ENCODE data around the gene METTL15.
A peak's percentile ranks its signal among the peaks of the same experiment; 100 is the strongest.
"Not testable (repeated sequence)": the region's sequence is repeated elsewhere in the genome, so short reads cannot be mapped to it uniquely, and the experiment has no call there.

The METTL15 gene

DNA sequence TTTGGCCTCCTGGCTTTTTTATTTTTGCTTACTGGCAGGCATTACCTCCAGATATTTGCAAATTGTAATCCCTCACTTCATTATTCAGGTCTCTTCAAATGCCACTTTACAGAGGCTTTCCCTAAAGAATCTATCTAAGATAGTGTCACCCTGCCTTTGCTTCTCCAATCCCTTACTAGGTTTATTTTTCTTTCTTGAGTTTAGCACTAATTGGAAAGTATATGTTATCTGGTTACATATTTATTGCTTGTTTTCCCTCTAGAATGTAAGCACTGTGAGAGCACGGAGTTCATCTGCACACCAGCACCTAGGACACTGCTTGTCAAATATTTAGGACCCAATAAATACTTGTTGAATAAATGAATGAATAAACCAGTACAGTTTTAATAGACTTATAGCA lies 3.8 kb upstream of the METTL15 start:
- Mint-ChIP-seq H3K27me3 (no peaks in the 10 kb centered on the region), H3K27ac (no peak overlapping the region), H3K9me3 (no peaks in the 10 kb centered on the region), H3K36me3 (no peaks in the 10 kb centered on the region), H3K4me3 (no peak overlapping the region), H3K4me1 (peaks cover 15% of the 10 kb centered on the region)
- no peak for ATAC-seq

DNA sequence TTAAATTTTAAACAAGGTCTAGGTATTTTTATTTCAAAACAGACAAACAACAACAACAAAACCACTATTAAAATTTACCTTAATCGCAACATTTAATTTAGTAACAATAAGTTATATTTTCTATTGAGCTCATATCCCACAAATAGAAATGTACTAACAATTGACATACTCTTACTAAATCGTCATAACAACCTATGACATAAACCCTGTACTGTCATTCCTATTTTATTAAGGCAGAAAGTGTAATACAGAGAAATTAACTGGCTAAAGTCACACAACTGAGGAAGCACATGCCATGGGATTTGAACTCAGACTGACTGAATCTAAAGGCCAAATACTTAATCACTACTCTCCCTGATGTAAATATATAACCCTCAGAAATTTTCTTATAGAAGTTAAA lies 3.2 kb upstream of the METTL15 start:
- no peaks in the 10 kb centered on the region for H3K36me3 Mint-ChIP-seq
- H3K27me3 Mint-ChIP-seq, result no peaks in the 10 kb centered on the region
- no peaks in the 10 kb centered on the region for H3K9me3 Mint-ChIP-seq
- ATAC-seq, result no peak
- H3K27ac Mint-ChIP-seq, result no peak overlapping the region
- peaks cover 20% of the 10 kb centered on the region for H3K4me1 Mint-ChIP-seq
- H3K4me3 Mint-ChIP-seq, result no peak overlapping the region

DNA sequence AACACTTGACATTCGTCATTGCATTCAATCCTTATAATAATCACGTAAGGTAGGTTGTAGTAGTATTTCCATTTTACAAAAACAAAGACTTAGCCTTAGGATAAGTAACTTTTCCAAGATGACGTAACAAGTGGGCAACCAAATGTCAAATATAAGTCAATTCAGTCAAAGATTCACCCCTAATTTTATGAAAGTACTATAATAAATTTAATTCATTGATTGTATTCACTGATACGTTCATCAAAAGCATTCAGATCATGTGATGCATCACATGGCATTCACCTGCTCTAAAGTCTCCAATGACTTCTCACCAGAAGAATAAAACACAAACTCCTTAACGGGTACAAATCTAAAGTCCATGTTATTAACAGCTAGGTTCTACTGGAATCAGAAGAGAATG lies 2.3 kb upstream of the METTL15 start:
- Mint-ChIP-seq H3K9me3 (no peaks in the 10 kb centered on the region), H3K4me3 (no peak overlapping the region), H3K36me3 (no peaks in the 10 kb centered on the region), H3K27ac (no peak overlapping the region), H3K4me1 (peaks cover 24% of the 10 kb centered on the region), H3K27me3 (no peaks in the 10 kb centered on the region)
- no peak for ATAC-seq

DNA sequence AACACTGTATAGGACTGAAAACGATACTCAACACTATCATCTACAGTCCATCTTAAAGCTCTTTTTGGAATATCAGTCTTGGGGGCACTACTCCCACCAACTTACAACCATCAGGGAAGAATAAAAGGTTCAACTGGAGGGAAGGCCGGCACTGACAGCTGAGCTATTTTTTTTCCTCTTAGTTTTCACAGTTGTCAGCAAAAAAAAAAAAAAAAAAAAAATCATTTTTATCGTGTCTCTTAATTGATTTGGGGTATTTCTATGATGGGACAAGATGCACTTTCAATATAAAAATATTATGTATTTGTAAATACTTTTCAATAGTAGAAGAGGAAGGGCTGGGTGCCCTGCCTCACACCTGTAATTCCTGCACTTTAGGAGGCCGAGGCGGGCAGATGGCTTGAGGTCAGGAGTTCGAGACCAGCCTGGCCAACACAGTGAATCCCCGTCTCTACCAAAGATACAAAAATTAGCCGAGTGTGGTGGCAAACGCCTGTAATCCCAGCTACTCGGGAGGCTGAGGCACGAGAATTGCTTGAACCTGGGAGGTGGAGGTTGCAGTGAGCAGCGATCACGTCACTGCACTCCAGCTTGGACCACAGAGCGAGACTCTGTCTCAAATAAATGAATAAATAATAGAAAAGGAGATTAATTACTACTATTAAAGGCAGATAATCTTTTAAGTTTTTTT lies 1.7 kb upstream of the METTL15 start:
- no peaks in the 10 kb centered on the region for H3K36me3 Mint-ChIP-seq
- H3K4me1 Mint-ChIP-seq, result peaks cover 30% of the 10 kb centered on the region
- H3K27ac Mint-ChIP-seq, result no peak overlapping the region
- H3K9me3 Mint-ChIP-seq, result no peaks in the 10 kb centered on the region
- peak overlapping the region; percentile 11 for H3K4me3 Mint-ChIP-seq
- H3K27me3 Mint-ChIP-seq, result no peaks in the 10 kb centered on the region
- ATAC-seq, result no peak

DNA sequence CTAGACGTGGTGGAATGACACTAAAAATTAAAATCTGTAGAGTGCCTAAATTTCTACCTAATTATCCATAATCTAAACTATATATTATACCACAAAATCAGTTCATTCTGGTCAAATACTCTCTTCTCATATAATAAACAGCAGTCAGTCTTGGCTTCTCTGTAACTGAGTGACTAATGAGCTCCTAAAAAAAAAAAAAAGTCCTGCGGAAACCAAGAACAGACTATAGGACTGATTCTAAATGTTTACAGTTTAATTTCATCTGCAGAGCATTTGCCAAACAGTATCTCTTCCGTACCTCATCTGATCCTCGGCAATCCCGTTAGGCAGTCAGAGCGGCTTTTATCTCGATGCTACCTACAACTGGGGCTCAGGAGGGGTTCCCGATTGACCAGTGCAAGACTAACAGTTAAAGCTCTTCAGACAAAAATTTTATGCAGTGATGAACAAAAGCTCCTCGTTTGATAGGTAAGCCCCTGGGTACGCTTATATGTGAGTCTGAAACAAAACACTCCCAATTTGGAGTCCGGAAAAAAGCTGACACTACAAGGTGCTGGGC lies 918 bp upstream of the METTL15 start:
- no peak for ATAC-seq
- peak overlapping the region; percentile 82 for H3K27ac Mint-ChIP-seq
- peak overlapping the region; percentile 93 for H3K4me3 Mint-ChIP-seq
- H3K4me1 Mint-ChIP-seq, result peaks cover 38% of the 10 kb centered on the region
- no peaks in the 10 kb centered on the region for H3K36me3 Mint-ChIP-seq
- H3K9me3 Mint-ChIP-seq, result no peaks in the 10 kb centered on the region
- no peaks in the 10 kb centered on the region for H3K27me3 Mint-ChIP-seq

DNA sequence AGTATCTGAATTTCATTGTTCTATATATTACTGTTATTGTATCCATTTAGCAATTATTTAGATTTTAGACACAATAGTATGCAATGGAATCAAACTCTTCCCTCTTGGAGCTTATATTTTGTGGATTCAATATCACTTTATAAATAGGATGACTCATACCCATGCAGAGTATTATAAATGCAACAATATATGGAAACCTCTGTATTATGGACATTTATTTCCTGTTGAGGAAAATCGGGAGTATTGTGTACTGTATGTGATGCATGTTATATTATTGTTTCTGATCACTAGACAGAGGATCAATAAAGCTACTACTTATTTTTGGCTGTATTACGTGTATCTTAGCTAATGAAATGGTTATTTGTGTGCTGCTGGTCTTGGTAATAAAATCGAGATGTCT lies 770 bp downstream of the METTL15 start:
- Mint-ChIP-seq H3K4me1 (peaks cover 43% of the 10 kb centered on the region), H3K4me3 (peak overlapping the region; percentile 93), H3K27me3 (no peaks in the 10 kb centered on the region), H3K9me3 (no peaks in the 10 kb centered on the region), H3K27ac (peak overlapping the region; percentile 82), H3K36me3 (peaks cover 2% of the 10 kb centered on the region)
- no peak for ATAC-seq

DNA sequence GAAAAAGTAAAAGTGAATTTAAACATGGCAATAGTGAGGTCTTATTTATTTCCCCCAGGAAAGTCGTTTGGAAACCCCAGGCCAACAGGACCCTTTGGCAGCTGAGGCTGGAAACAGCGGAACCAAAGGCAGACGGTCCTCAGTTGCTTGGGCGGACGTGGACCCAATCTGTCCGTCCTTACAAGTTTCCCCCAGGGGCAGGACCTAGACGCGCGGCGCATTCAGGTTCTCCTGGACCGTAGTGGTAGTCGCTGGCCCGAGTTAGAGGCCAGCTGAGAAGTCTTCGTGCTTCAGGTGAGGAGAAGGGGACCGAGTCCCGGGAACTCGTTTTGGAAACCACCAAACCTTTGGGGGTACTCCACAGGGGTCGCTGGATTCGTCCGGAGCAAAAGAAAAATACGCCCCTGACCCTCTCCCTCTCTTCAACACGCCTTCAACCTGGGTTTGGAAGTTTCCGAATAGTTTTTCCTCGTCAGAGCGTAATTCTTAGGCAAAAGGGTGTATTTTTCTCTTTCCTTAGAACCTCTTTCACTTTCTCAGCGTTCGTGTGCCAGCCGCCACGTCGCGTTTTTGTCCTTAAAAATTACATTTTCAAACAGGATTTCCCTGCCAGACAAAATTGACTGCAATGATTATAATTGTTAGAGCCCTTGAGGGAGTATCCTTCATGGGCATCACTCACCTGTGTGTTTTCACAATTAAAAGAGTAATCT lies 2.1 kb downstream of the METTL15 start:
- peaks cover 12% of the 10 kb centered on the region for H3K36me3 Mint-ChIP-seq
- peak overlapping the region; percentile 82 for H3K4me3 Mint-ChIP-seq
- H3K9me3 Mint-ChIP-seq, result no peaks in the 10 kb centered on the region
- H3K4me1 Mint-ChIP-seq, result peaks cover 46% of the 10 kb centered on the region
- no peaks in the 10 kb centered on the region for H3K27me3 Mint-ChIP-seq
- H3K27ac Mint-ChIP-seq, result peak overlapping the region; percentile 85
- peak; percentile 56 for ATAC-seq

DNA sequence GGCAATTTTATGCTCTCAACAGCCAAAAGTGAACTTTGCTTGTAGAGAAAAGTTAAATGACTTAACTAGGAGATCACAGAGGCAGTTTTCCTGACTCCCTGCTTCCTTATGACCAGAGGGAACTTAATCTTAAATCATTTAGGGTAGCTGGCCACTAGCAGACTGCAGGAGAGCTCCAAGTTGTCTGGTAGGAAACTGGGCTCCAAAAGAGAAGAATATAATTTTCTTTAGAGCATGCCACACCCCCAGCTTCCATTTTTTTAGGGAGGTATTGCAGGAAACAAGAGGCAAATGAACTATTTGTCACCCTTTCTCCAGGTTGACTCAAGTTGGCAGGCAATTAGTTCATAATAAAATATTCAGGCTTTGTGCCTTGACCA lies 2.6 kb downstream of the METTL15 start:
- no peaks in the 10 kb centered on the region for H3K27me3 Mint-ChIP-seq
- H3K4me1 Mint-ChIP-seq, result peaks cover 46% of the 10 kb centered on the region
- no peak for ATAC-seq
- H3K36me3 Mint-ChIP-seq, result peaks cover 17% of the 10 kb centered on the region
- H3K27ac Mint-ChIP-seq, result peak overlapping the region; percentile 85
- peak overlapping the region; percentile 82 for H3K4me3 Mint-ChIP-seq
- no peaks in the 10 kb centered on the region for H3K9me3 Mint-ChIP-seq

DNA sequence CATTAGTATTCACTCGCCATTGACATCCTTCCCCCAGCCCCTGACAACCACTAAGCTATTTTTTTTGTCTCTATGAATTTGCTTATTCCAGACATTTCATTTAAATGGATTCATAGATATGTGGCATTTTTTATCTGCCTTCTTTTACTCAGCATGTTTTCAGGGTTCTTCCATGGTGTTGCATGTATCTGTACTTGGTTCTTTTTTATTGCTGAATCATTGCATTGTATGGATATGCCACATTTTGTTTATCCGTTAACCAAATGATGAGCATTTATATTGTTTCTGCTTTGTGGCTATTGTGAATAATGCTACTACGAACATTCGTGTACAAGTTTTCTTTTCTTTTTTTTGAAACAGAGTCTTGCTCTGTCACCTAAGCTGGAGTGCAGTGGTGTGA lies 5.9 kb downstream of the METTL15 start:
- no peaks in the 10 kb centered on the region for H3K9me3 Mint-ChIP-seq
- no peak overlapping the region for H3K27ac Mint-ChIP-seq
- no peak overlapping the region for H3K4me3 Mint-ChIP-seq
- no peaks in the 10 kb centered on the region for H3K27me3 Mint-ChIP-seq
- no peak for ATAC-seq
- H3K4me1 Mint-ChIP-seq, result peaks cover 35% of the 10 kb centered on the region
- peaks cover 18% of the 10 kb centered on the region for H3K36me3 Mint-ChIP-seq

DNA sequence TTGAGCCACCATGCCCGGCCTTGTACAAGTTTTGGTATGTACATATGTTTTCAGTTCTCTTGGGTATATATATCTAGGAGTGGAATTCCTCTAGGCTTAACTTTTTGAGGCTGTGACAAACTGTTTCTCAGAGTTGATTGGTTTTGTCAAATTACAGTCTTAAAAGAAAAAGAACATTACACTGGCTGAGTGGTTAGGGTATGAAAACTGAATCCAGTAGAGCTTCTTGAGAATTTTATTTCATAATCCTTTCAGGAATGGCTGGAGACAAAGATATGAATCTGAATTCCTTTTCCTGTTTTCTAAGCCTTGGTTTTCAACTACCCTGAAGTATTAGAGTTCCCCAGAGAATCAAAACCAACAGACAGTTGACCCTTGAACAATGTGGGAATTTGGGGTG lies 6.5 kb downstream of the METTL15 start:
- peaks cover 18% of the 10 kb centered on the region for H3K36me3 Mint-ChIP-seq
- no peaks in the 10 kb centered on the region for H3K27me3 Mint-ChIP-seq
- no peak overlapping the region for H3K4me3 Mint-ChIP-seq
- no peak overlapping the region for H3K27ac Mint-ChIP-seq
- peaks cover 28% of the 10 kb centered on the region for H3K4me1 Mint-ChIP-seq
- H3K9me3 Mint-ChIP-seq, result no peaks in the 10 kb centered on the region
- no peak for ATAC-seq

DNA sequence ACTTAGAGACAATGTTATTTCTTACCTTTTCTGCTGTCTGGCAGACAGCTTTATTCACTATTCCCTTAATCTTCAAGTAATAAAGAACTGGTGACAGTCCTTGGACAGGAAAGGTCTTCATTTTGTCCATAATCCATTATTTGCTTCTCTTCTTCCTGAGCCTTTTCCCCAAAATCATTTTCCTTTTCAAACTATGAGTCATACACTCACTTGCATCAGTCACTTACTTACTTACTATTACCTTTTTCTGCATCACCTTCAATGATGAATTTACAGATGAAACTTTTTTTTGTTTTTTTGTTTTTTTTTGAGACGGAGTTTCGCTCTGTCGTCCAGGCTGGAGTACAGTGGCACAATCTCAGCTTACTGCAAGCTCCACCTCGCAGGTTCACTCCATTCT lies 9.5 kb downstream of the METTL15 start:
- Mint-ChIP-seq H3K9me3 (no peaks in the 10 kb centered on the region), H3K27me3 (no peaks in the 10 kb centered on the region), H3K27ac (no peak overlapping the region), H3K4me1 (peaks cover 12% of the 10 kb centered on the region), H3K4me3 (no peak overlapping the region), H3K36me3 (peaks cover 18% of the 10 kb centered on the region)
- ATAC-seq, result no peak

DNA sequence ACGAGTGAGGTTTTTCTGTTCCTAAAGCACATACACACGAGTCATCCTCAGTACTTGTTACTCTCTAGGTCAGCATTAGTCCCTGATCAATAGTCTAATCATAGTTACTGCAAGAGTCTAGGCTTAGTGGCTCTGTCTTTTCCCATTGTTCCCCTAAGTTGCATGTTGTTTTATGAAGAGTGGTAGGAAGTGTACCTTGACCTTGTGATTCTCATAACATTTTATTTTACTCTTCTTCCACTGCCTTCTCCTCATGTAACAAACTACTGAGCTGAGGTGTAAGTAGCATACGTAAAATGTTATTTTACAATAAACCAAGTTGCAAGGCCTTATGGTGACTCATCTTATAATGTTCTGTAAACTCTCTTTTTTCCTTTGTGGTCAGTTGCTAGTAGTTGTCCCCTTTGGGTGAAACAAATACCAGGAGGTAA lies 15.0 kb downstream of the METTL15 start:
- no peak for ATAC-seq
- Mint-ChIP-seq H3K27me3 (no peaks in the 10 kb centered on the region), H3K36me3 (peaks cover 24% of the 10 kb centered on the region), H3K27ac (no peak overlapping the region), H3K9me3 (no peaks in the 10 kb centered on the region), H3K4me3 (no peak overlapping the region), H3K4me1 (peaks cover 6% of the 10 kb centered on the region)

DNA sequence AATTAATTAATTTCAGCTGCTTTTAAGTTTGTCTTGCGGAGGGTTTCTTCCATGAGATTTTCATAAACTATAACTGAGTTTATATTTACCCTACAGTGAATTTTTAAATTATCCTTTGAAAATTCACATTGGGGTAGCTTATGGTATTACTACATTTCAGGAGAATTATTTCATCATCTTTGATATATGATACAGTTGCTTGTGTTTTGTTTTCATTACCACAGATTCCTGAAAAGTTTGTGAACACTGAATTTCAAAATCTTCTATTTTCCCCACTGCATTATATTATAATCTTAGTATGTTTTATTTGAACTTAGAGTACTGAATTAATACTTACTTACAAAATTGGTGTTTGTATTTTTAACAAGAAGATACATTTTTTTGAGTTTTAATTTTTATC lies 24.4 kb downstream of the METTL15 start:
- Mint-ChIP-seq H3K4me3 (no peak overlapping the region), H3K9me3 (peaks cover 8% of the 10 kb centered on the region), H3K27me3 (no peaks in the 10 kb centered on the region), H3K36me3 (peaks cover 52% of the 10 kb centered on the region), H3K4me1 (no peaks in the 10 kb centered on the region), H3K27ac (no peak overlapping the region)
- no peak for ATAC-seq

DNA sequence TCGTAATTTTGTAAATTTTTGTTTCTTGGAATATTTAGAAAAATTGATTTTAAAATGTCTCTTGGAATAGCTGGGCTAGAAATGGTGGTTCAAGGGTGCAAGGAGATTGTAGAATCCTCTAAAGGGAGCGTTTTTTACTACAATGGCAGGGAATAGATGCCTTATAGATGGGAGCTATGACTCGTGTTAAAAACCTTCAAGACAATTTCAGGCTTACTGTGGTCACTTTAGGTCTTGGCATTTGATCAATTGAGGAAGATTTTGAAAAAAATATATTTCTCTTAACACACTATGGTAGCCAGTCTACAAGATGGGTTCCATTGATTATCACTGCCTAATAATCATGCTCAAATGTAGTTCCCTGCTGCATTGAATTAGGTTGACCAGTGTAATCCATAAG lies 25.0 kb downstream of the METTL15 start:
- Mint-ChIP-seq H3K9me3 (peaks cover 8% of the 10 kb centered on the region), H3K4me1 (no peaks in the 10 kb centered on the region), H3K36me3 (peaks cover 57% of the 10 kb centered on the region), H3K27me3 (no peaks in the 10 kb centered on the region), H3K27ac (no peak overlapping the region), H3K4me3 (no peak overlapping the region)
- ATAC-seq, result no peak

DNA sequence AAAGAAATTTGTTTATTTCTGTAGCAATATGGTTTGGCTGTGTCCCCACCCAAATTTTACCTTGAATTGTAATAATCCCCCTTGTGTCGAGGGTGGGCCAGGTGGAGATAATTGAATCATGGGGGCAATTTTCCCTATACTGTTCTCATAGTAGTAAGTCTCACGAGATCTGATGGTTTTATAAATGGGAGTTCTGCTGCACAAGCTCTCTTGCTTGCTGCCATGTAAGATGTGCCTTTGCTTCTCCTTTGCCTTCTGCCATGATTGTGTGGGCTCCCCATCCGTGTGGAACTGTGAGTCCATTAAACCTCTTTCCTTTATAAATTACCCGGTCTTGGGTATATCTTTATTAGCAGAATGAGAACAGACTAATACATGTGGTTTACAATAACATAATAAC lies 28.0 kb downstream of the METTL15 start:
- H3K27ac Mint-ChIP-seq, H3K4me3 Mint-ChIP-seq, ATAC-seq, H3K4me1 Mint-ChIP-seq, H3K27me3 Mint-ChIP-seq: not testable (repeated sequence)
- Mint-ChIP-seq H3K36me3 (peaks cover 69% of the 10 kb centered on the region), H3K9me3 (peaks cover 25% of the 10 kb centered on the region)

DNA sequence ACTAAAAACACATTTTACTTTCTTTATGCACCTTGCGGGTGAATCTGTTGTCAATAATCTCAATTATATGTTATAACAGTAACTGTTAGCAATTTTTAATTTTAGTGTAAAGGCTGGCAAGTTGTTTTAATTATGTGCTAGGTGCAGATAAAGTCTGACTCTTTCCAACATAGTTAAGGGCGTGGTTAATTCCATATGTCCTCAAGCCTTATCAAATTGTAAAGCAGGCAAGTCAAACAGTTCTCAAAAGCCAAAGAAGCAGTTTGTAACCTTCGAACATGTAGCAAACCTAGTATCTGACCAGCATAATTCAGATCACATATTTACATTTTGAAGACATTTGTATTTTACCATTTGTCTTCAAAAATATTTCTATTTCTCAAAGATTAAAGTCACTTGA lies 29.2 kb downstream of the METTL15 start:
- Mint-ChIP-seq H3K27ac (no peak overlapping the region), H3K4me3 (no peak overlapping the region), H3K27me3 (no peaks in the 10 kb centered on the region), H3K36me3 (peaks cover 67% of the 10 kb centered on the region), H3K9me3 (peaks cover 26% of the 10 kb centered on the region), H3K4me1 (no peaks in the 10 kb centered on the region)
- ATAC-seq, result no peak
